ENCODE results near the gene RTN4RL2. TPM values are rescaled to one million over a fixed set of nuclear protein-coding genes. Genes with fewer than 3 reads are reported as not detected.

RTN4RL2 gene
- total RNA-seq, 1 experiment from 2014 or later: 7.0 TPM

GRCh38 chr11:57506522-57506921 is 46.2 kb downstream of the RTN4RL2 start:
- Mint-ChIP-seq H3K27ac (no peak overlapping the region), H3K9me3 (no peaks in the 10 kb centered on the region), H3K4me1 (peaks cover 12 to 20% of the 10 kb centered on the region in 2 experiments), H3K27me3 (ENCODE audit: low read depth) (no peaks in the 10 kb centered on the region; the same call in 1 of the 2 replicates), H3K36me3 (ENCODE audit: insufficient read depth in 1 of 3, low read depth in 3 of 3) (no peaks in the 10 kb centered on the region; a peak in 3 of 7 replicates), H3K4me3 (no peak overlapping the region)
- no CpG with 5 or more reads among the region's 1 CpG for WGBS (ENCODE audit: extremely low coverage, insufficient read length, low lambda C conversion rate)
- Histone ChIP-seq H4K8ac (replicated peaks; ENCODE audit: insufficient read length, low read depth, low read length) (no peak overlapping the region), H2BK20ac (ENCODE audit: low read depth, low read length, poor library complexity, severe bottlenecking) (no peak overlapping the region), H2BK15ac (ENCODE audit: low read depth, low read length) (no peak overlapping the region), H2AFZ (ENCODE audit: low read length) (no peak overlapping the region), H3K9me3 (ENCODE audit: control insufficient read depth, low read depth, low read length) (no peaks in the 10 kb centered on the region), H2BK5ac (ENCODE audit: insufficient read length, low read length) (no peak overlapping the region), H3K4ac (ENCODE audit: low read depth, low read length) (no peak overlapping the region), H4K20me1 (ENCODE audit: control insufficient read depth, insufficient read depth, insufficient read length) (no peaks in the 10 kb centered on the region), H3K79me2 (ENCODE audit: insufficient read depth, low read length) (no peaks in the 10 kb centered on the region), H3K23ac (ENCODE audit: insufficient read length, low read depth, low read length) (no peak overlapping the region), H3K79me1 (ENCODE audit: insufficient read depth, low read depth, low read length, poor library complexity, severe bottlenecking) (no peaks in the 10 kb centered on the region), H2BK12ac (ENCODE audit: insufficient read length, low read depth, low read length) (no peak overlapping the region), H4K5ac (ENCODE audit: insufficient read length, low read depth, low read length) (no peak overlapping the region), H3K4me2 (ENCODE audit: insufficient read depth, insufficient read length, low read length) (no peak overlapping the region), H3K56ac (ENCODE audit: insufficient read length, low read depth, low read length) (no peak overlapping the region), H3K18ac (ENCODE audit: insufficient read length, low read depth, low read length) (no peak overlapping the region), H3K27me3 (ENCODE audit: insufficient read depth, low read length) (no peaks in the 10 kb centered on the region), H3T11ph (ENCODE audit: low read length) (no peak overlapping the region), H2BK120ac (ENCODE audit: low read depth, low read length, poor library complexity, severe bottlenecking) (no peak overlapping the region), H4K91ac (ENCODE audit: insufficient read length, low read depth, low read length) (no peak overlapping the region), H2AK5ac (ENCODE audit: insufficient read length, low read length) (no peak overlapping the region), H3K27ac (ENCODE audit: insufficient read length, low read depth, low read length) (no peak overlapping the region), H3K9ac (ENCODE audit: extremely low read depth, insufficient read length, low read length) (no peak overlapping the region), H3K23me2 (ENCODE audit: insufficient read length, low read depth, low read length, poor library complexity, severe bottlenecking) (no peaks in the 10 kb centered on the region), H3K14ac (ENCODE audit: insufficient read depth, low read length) (no peak overlapping the region), H3K4me1 (ENCODE audit: insufficient read depth, low read length) (0 out of 2 replicates have a peak, but pooled peaks cover 2% of the 10 kb centered on the region)
- no peak for DNase-seq
- TF ChIP-seq CTCF (conservative IDR thresholded peaks at IDR 0.05): no peak
